B cell (primary cell): ENCODE measurements around the gene ANO2. TPM values are rescaled to one million over a fixed set of nuclear protein-coding genes. Genes with fewer than 3 reads are reported as not detected.

ENCODE experiments used
- ATAC-seq: fragments of 200-7000 bp; cut with Tn5 transposase; one replicate; pipeline ENCODE4 v1.10.0; 2021; ENCODE audit warnings: low read depth, mild to moderate bottlenecking, moderate number of reproducible peaks, moderate library complexity
- CTCF ChIA-PET: fragments of 350-600 bp; sonication (Branson Sonifier 250); formaldehyde crosslinking; loops from one replicate; lab custom pipeline; 2021; ENCODE audit warnings: antibody characterized with exemption, inconsistent platforms; lab: Charles Lee
- POLR2A ChIA-PET: fragments of 350-600 bp; sonication (Branson Sonifier 250); formaldehyde crosslinking; loops from one replicate; lab custom pipeline; 2021; ENCODE audit warnings: antibody characterized with exemption; lab: Charles Lee
- DNase-seq: peaks from one replicate; pipeline ENCODE4 v3.0.0; 2013
- H2AFZ ChIP-seq: 2 replicates; pipeline ENCODE4 v1.6.1; 2012; ENCODE audit warnings: mild to moderate bottlenecking, low read depth, low read length; ENCODE audit not compliant: insufficient read depth, poor library complexity, severe bottlenecking
- H3K27ac ChIP-seq, 2 donors: 1 replicate in 1 of 2; 2 replicates in 1 of 2; pipeline ENCODE4 v1.5.1; 2012 to 2013; ENCODE audit warnings: low read length in 2 of 2, mild to moderate bottlenecking in 2 of 2, moderate library complexity in 1 of 2
- H3K27me3 ChIP-seq, 4 experiments: fragments of 200-600 bp in 1 of 4; sonication (generic) in 1 of 4; replicated peaks in 1 of 4; 1 replicate in 2 of 4; 2 replicates in 2 of 4; pipeline versions ENCODE4 v1.6.1 to v1.7.0; 2013 to 2016; ENCODE audit warnings: low read length in 3 of 4, mild to moderate bottlenecking in 2 of 4, mixed read lengths in 1 of 4, moderate library complexity in 1 of 4; ENCODE audit not compliant: insufficient read depth in 4 of 4, control insufficient read depth in 3 of 4; ENCODE audit errors: control extremely low read depth in 1 of 4
- H3K36me3 ChIP-seq, 2 experiments: replicated peaks in 1 of 2; 1 replicate in 1 of 2; 2 replicates in 1 of 2; pipeline versions ENCODE4 v1.6.1 to v1.7.1; 2013; ENCODE audit warnings: low read length in 1 of 2; ENCODE audit not compliant: insufficient read depth in 2 of 2, control insufficient read depth in 1 of 2; ENCODE audit errors: control extremely low read depth in 1 of 2, extremely low read depth in 1 of 2
- H3K4me1 ChIP-seq, 2 donors: fragments of 200-600 bp in 1 of 2; sonication (generic) in 1 of 2; 1 replicate in 1 of 2; 2 replicates in 1 of 2; pipeline versions ENCODE4 v1.5.1 to v1.6.1; 2013 to 2017; ENCODE audit warnings: low read length in 2 of 2; ENCODE audit not compliant: control insufficient read depth in 2 of 2, insufficient read depth in 2 of 2
- H3K4me2 ChIP-seq: replicated peaks from 2 replicates; pipeline ENCODE3; 2012; ENCODE audit warnings: mild to moderate bottlenecking, low read depth, low read length; ENCODE audit not compliant: poor library complexity, severe bottlenecking
- H3K4me3 ChIP-seq, 5 experiments: fragments of 200-600 bp in 1 of 5; sonication (generic) in 1 of 5; 1 replicate in 3 of 5; 2 replicates in 2 of 5; pipeline versions ENCODE4 v1.5.1 to v1.7.0; 2011 to 2016; ENCODE audit warnings: low read length in 4 of 5, mild to moderate bottlenecking in 4 of 5, low read depth in 2 of 5, control low read depth in 1 of 5, moderate library complexity in 1 of 5; ENCODE audit not compliant: insufficient read depth in 1 of 5; ENCODE audit errors: control extremely low read depth in 1 of 5, extremely low read depth in 1 of 5
- H3K79me2 ChIP-seq: fragments of 200-600 bp; sonication (generic); one replicate; pipeline ENCODE4 v1.6.0; 2016; ENCODE audit warnings: low read length; ENCODE audit not compliant: control insufficient read depth, insufficient read depth
- H3K9ac ChIP-seq: fragments of 200-600 bp; sonication (generic); 2 replicates; pipeline ENCODE4 v1.6.1; 2017; ENCODE audit warnings: mild to moderate bottlenecking, low read length, moderate library complexity
- H3K9me3 ChIP-seq, 3 donors: one replicate each; pipeline versions ENCODE4 v1.6.1 to v1.7.1; 2013; ENCODE audit warnings: low read length in 2 of 3; ENCODE audit not compliant: control insufficient read depth in 2 of 3, insufficient read depth in 1 of 3; ENCODE audit errors: control extremely low read depth in 1 of 3
- H4K20me1 ChIP-seq: 2 replicates; pipeline ENCODE4 v1.6.0; 2012; ENCODE audit warnings: mild to moderate bottlenecking, low read length; ENCODE audit not compliant: insufficient read depth, control insufficient read depth, poor library complexity, severe bottlenecking
- H3K27ac Mint-ChIP-seq: one replicate; pipeline ENCODE4 v1.8.0; 2021; ENCODE audit warnings: mixed read lengths
- H3K27me3 Mint-ChIP-seq: one replicate; pipeline ENCODE4 v1.8.0; 2021; ENCODE audit warnings: mixed read lengths
- H3K4me1 Mint-ChIP-seq: one replicate; pipeline ENCODE4 v1.8.0; 2021; ENCODE audit warnings: mixed read lengths
- H3K4me3 Mint-ChIP-seq: one replicate; pipeline ENCODE4 v1.8.0; 2021; ENCODE audit warnings: mixed read lengths
- H3K9me3 Mint-ChIP-seq: one replicate; pipeline ENCODE4 v1.8.0; 2022; ENCODE audit warnings: mixed read lengths; ENCODE audit not compliant: insufficient read depth
- EZH2 ChIP-seq: IDR thresholded peaks from 2 replicates; pipeline ENCODE4 v1.6.1; 2012; ENCODE audit warnings: borderline replicate concordance, low read depth, mild to moderate bottlenecking, moderate library complexity, low read length; ENCODE audit not compliant: insufficient read depth, poor library complexity, severe bottlenecking
- WGBS: methylation state at CpG from one replicate; pipeline ENCODE4 v1.1.5; 2013; ENCODE audit warnings: missing lambda C conversion rate; ENCODE audit not compliant: insufficient coverage; 5-methylcytosine and 5-hydroxymethylcytosine counted together
- intact Hi-C: fragments of 100-400 bp; cut with micrococcal nuclease; formaldehyde crosslinking; loops from one replicate; pipeline ENCODE4 v1.10.0; 2022
- polyA plus RNA-seq: library from polyadenylated mRNA; depleted of rRNA; stranded (reverse); fragments of >200 nt; gene quantifications from 2 replicates; pipeline ENCODE4 v1.2.3, GENCODE V29; 2012
- total RNA-seq, 2 donors: library from RNA; stranded (reverse); fragments of 120-200 nt in 1 of 2; gene quantifications; 1 replicate in 1 of 2; 2 replicates in 1 of 2; pipeline versions ENCODE4 v1.2.3 to v1.2.4, GENCODE V29; 2013 to 2022
- TF ChIP-seq, protein P1 (sequence below): fragments of 200-600 bp; IDR thresholded peaks from one replicate; pipeline ENCODE4 v1.8.0; 2022; ENCODE audit warnings: antibody characterized with exemption, mild to moderate bottlenecking

ANO2 gene
- total and polyA plus RNA-seq, 2 donors (not counting 1 experiment from before 2014, with no cell fraction given), result not detected

DNA sequence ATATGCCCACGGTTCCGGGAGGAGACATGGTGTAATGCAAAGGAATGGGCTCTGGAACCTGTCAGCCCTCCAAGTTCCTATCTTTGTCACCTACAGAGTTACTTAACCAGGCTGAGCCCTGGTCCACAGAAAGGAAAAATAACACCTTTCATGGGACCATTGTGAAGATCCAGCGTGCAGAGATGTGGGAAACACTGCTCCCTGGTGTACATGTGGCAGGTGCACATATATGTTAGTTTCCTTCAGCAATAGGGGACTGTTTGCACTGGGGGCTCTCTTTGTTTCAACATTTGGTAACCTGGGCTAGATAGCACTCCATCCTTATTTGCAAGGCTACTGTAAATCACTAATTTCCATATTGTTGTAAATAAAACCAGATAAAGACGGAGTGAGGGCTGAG lies 72.3 kb downstream of the ANO2 start:
- ChIA-PET POLR2A (no interaction called here), CTCF (no interaction called here)
- H3K27ac Mint-ChIP-seq, result no peak overlapping the region
- Histone ChIP-seq H3K4me3 (no peak overlapping the region), H3K27ac (no peak overlapping the region), H3K4me2 (no peak overlapping the region), H3K9ac (no peak overlapping the region), H3K27me3 (no peaks in the 10 kb centered on the region), H2AFZ (no peak overlapping the region), H4K20me1 (no peaks in the 10 kb centered on the region), H3K9me3 (no peaks in the 10 kb centered on the region), H3K4me1 (no peaks in the 10 kb centered on the region), H3K36me3 (no peaks in the 10 kb centered on the region), H3K79me2 (no peaks in the 10 kb centered on the region)
- no peak for DNase-seq
- no peak for ATAC-seq
- no peak overlapping the region for H3K4me3 Mint-ChIP-seq
- peaks cover 17% of the 10 kb centered on the region for H3K27me3 Mint-ChIP-seq
- no peaks in the 10 kb centered on the region for H3K4me1 Mint-ChIP-seq
- intact Hi-C loops, result no loop called here
- TF ChIP-seq, protein P1, sequence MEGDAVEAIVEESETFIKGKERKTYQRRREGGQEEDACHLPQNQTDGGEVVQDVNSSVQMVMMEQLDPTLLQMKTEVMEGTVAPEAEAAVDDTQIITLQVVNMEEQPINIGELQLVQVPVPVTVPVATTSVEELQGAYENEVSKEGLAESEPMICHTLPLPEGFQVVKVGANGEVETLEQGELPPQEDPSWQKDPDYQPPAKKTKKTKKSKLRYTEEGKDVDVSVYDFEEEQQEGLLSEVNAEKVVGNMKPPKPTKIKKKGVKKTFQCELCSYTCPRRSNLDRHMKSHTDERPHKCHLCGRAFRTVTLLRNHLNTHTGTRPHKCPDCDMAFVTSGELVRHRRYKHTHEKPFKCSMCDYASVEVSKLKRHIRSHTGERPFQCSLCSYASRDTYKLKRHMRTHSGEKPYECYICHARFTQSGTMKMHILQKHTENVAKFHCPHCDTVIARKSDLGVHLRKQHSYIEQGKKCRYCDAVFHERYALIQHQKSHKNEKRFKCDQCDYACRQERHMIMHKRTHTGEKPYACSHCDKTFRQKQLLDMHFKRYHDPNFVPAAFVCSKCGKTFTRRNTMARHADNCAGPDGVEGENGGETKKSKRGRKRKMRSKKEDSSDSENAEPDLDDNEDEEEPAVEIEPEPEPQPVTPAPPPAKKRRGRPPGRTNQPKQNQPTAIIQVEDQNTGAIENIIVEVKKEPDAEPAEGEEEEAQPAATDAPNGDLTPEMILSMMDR, result no peak
- no peak for TF ChIP-seq EZH2
- 57% methylated on average over 1 of the region's 4 CpGs for WGBS
- no peaks in the 10 kb centered on the region for H3K9me3 Mint-ChIP-seq

DNA sequence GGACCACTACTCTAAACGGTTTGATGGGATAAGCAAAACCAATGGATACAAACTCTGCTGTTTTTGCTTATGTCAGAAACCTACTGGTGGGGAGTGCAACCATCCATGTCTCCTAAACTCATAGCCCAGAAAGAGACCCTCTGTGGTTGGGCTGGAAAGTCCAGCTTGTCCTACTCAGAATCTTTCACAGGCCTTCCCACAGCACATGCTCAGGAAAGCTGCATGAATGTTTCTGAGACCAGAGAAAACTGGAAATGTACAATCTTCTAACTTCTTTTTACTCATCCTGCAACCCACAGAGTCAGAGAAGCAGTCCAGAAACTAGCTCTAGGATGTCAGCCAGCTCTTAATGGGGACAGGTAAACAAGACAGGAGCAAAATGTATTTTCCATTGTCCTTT lies 73.3 kb downstream of the ANO2 start:
- H3K9me3 Mint-ChIP-seq, result no peaks in the 10 kb centered on the region
- H3K4me3 ChIP-seq, result no peak overlapping the region
- no peaks in the 10 kb centered on the region for H3K9me3 ChIP-seq
- ATAC-seq (no peak), DNase-seq (no peak)
- H3K4me3 Mint-ChIP-seq, result no peak overlapping the region
- peaks cover 0 to 2% (median 0%) of the 10 kb centered on the region in 4 experiments for H3K27me3 ChIP-seq
- CTCF ChIA-PET, result no interaction called here
- 100% methylated on average over 1 of the region's 1 CpG for WGBS
- no peaks in the 10 kb centered on the region for H3K4me1 ChIP-seq
- H3K9ac ChIP-seq, result no peak overlapping the region
- H3K4me1 Mint-ChIP-seq, result no peaks in the 10 kb centered on the region
- no peak overlapping the region for H2AFZ ChIP-seq
- TF ChIP-seq EZH2, result no peak
- TF ChIP-seq, protein P1, result no peak
- H3K27ac ChIP-seq, result no peak overlapping the region
- no peaks in the 10 kb centered on the region for H3K36me3 ChIP-seq
- no peaks in the 10 kb centered on the region for H3K79me2 ChIP-seq
- POLR2A ChIA-PET, result no interaction called here
- no peak overlapping the region for H3K4me2 ChIP-seq
- no peaks in the 10 kb centered on the region for H4K20me1 ChIP-seq
- no peak overlapping the region for H3K27ac Mint-ChIP-seq
- intact Hi-C loops, result no loop called here
- H3K27me3 Mint-ChIP-seq, result peaks cover 13% of the 10 kb centered on the region
